Measurements from ENCODE around the gene ZFX. TPM values are rescaled to one million over a fixed set of nuclear protein-coding genes. Genes with fewer than 3 reads are reported as not detected.
A peak's percentile ranks its signal among the peaks of the same experiment; 100 is the strongest.

The ZFX gene
- total and polyA plus RNA-seq, 11 donors, result 6.4 to 70.5 (median 41.4) TPM

- Histone ChIP-seq H3K27me3 (peaks cover 0 to 4% (median 0%) of the 10 kb centered on the region in 9 donors), H3K9me3 (no peaks in the 10 kb centered on the region), H3K27ac (peak overlapping the region in 1 of 12 donors; percentile 30), H3K36me3 (no peaks in the 10 kb centered on the region), H3K4me1 (peaks cover 0 to 4% (median 0%) of the 10 kb centered on the region in 12 donors), H3K4me3 (no peak overlapping the region)
- no peak for TF ChIP-seq CTCF (IDR thresholded peaks at IDR 0.05)
- intact Hi-C loops (cut with DNase I), result loop anchor here in 1 of 10 donors (10.0 kb wide), 1 partner anchor 146 kb away; no protein-coding TSS in a partner anchor
- WGBS, 4 donors, result 36 to 47% (median 40%) methylated on average over 3 of the region's 3 CpGs
- ATAC-seq, result peak in 3 of 4 donors; percentile 51 to 83 (median 63)
- peak in 2 of 5 donors; percentile 15 to 17 for DNase-seq
These were observed 81.6 kb downstream of the ZFX start for GRCh38 chrX:24231131-24231540.

- TF ChIP-seq CTCF (IDR thresholded peaks at IDR 0.05), result no peak
- no peak for TF ChIP-seq POLR2A (IDR thresholded peaks at IDR 0.05)
- Histone ChIP-seq H3K27ac (no peak overlapping the region), H3K36me3 (no peaks in the 10 kb centered on the region), H3K9me3 (no peaks in the 10 kb centered on the region), H3K4me1 (peaks cover 0 to 4% (median 0%) of the 10 kb centered on the region in 12 donors), H3K4me3 (no peak overlapping the region), H3K27me3 (peaks cover 0 to 4% (median 0%) of the 10 kb centered on the region in 9 donors)
- ATAC-seq, result no peak
- WGBS, 4 donors, result 55 to 67% (median 65%) methylated on average over 1 of the region's 1 CpG
- intact Hi-C loops (cut with DNase I), result loop anchor here in 1 of 10 donors (10.0 kb wide), 1 partner anchor 147 kb away; no protein-coding TSS in a partner anchor
- no peak for DNase-seq
These were observed 82.2 kb downstream of the ZFX start for GRCh38 chrX:24231641-24232179.

- peaks cover 0 to 4% (median 0%) of the 10 kb centered on the region in 12 donors for H3K4me1 ChIP-seq
- H3K36me3 ChIP-seq, result no peaks in the 10 kb centered on the region
- intact Hi-C loops (cut with DNase I), result loop anchor here in 1 of 10 donors (10.0 kb wide), 1 partner anchor 148 kb away; no protein-coding TSS in a partner anchor
- H3K9me3 ChIP-seq, result no peaks in the 10 kb centered on the region
- peaks cover 0 to 4% (median 0%) of the 10 kb centered on the region in 9 donors for H3K27me3 ChIP-seq
- ATAC-seq (no peak), DNase-seq (no peak)
- H3K27ac ChIP-seq, result no peak overlapping the region
- TF ChIP-seq CTCF (IDR thresholded peaks at IDR 0.05), result no peak
- TF ChIP-seq POLR2A (IDR thresholded peaks at IDR 0.05), result no peak
- no peak overlapping the region for H3K4me3 ChIP-seq
These were observed 83.3 kb downstream of the ZFX start for GRCh38 chrX:24232796-24233195.

DNA sequence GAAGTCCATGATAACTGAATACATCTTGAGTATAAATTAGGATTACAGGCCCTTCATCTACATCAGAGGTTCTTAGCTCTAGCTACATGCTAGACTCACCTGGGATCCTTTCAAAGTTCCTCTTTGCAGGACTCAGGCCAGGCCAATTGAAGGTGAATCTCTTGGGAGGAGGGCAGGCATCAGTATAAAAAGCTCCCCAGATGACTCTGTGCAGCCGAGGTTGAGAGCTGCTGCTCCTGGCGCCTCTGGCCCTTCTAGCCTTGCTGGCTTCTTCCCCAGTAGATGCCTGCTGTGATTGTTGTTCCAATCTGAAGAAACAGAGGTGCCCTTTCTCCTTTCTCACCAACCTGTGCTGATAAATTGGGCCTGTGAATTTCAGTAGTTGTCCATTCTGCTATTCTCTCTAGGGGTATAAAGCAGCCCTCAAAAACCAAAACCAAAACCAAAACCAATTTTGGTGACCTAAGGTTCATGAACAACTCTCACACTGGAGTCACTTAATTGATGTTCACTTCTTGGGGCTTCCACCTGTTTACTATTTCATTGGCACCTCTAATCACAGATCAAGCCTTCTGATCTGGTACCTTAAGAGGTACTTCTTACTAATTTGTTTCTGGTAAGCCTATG, 85.7 kb downstream of the ZFX start:
- no peak for DNase-seq
- ATAC-seq, result no peak
- Histone ChIP-seq H3K27me3 (peaks cover 0 to 4% (median 0%) of the 10 kb centered on the region in 9 donors), H3K4me1 (peaks cover 0 to 4% (median 0%) of the 10 kb centered on the region in 12 donors), H3K4me3 (no peak overlapping the region), H3K27ac (no peak overlapping the region), H3K9me3 (no peaks in the 10 kb centered on the region), H3K36me3 (no peaks in the 10 kb centered on the region)
- TF ChIP-seq CTCF (IDR thresholded peaks at IDR 0.05) (no peak), POLR2A (IDR thresholded peaks at IDR 0.05) (no peak)
- 80 to 95% (median 95%) methylated on average over 2 of the region's 2 CpGs for WGBS, 4 donors
- intact Hi-C loops (cut with DNase I), result loop anchor here in 1 of 10 donors (10.0 kb wide), 1 partner anchor 150 kb away; no protein-coding TSS in a partner anchor

All from heart left ventricle (tissue), 16 donors.